ENCODE results near the gene CACNA1S.

DNA sequence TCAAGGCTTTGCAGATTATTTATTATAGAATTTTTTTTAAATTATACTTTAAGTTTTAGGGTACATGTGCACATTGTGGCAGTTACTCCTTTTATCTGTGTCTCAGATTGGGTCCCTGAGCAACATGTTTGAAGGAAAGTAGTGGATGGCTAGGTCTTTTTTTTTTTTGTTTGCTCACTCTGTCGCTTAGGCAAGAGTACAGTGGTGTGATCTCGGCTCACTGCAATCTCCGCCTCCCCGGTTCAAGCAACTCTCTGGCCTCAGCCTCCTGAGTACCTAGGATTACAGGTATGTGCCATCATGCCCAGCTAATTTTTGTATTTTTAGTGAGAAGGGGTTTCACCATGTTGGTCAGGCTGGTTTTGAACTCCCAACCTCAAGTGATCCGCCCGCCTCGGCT, 49.1 kb downstream of the CACNA1S start:
- TF ChIP-seq, protein P1, sequence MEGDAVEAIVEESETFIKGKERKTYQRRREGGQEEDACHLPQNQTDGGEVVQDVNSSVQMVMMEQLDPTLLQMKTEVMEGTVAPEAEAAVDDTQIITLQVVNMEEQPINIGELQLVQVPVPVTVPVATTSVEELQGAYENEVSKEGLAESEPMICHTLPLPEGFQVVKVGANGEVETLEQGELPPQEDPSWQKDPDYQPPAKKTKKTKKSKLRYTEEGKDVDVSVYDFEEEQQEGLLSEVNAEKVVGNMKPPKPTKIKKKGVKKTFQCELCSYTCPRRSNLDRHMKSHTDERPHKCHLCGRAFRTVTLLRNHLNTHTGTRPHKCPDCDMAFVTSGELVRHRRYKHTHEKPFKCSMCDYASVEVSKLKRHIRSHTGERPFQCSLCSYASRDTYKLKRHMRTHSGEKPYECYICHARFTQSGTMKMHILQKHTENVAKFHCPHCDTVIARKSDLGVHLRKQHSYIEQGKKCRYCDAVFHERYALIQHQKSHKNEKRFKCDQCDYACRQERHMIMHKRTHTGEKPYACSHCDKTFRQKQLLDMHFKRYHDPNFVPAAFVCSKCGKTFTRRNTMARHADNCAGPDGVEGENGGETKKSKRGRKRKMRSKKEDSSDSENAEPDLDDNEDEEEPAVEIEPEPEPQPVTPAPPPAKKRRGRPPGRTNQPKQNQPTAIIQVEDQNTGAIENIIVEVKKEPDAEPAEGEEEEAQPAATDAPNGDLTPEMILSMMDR (conservative IDR thresholded peaks at IDR 0.05 in 1 of 2, IDR thresholded peaks at IDR 0.05 in 1 of 2; ENCODE audit: extremely low read depth in 1 of 2, insufficient read depth in 1 of 2, low read depth in 1 of 2, low read length in 2 of 2) = no peak
- TF ChIP-seq EZH2 (IDR thresholded peaks at IDR 0.05; ENCODE audit: borderline replicate concordance, low read length) = no peak
